ENCODE data around the gene ZNF382.
A peak's percentile ranks its signal among the peaks of the same experiment; 100 is the strongest.
"Not testable (repeated sequence)": the region's sequence is repeated elsewhere in the genome, so short reads cannot be mapped to it uniquely, and the experiment has no call there.

Gene ZNF382

GRCh38 chr19:36605101-36605876 lies at the start of gene ZNF382:
Gene ZNF382, plus strand, starts transcription at chr19:36605313. Its CDS starts 4,602 bp downstream, at chr19:36609915.
- no peak for DNase-seq

GRCh38 chr19:36564391-36564790 lies 40.7 kb upstream of the ZNF382 start:
- DNase-seq, result no peak

GRCh38 chr19:36572593-36573019 lies 32.5 kb upstream of the ZNF382 start:
- no peak for DNase-seq

GRCh38 chr19:36573020-36573894 lies 31.9 kb upstream of the ZNF382 start, which contains the start of gene ZNF529:
Gene ZNF529, minus strand, starts transcription at chr19:36573292. Its CDS starts 946 bp downstream, at chr19:36572346.
- peak; percentile 96 for DNase-seq

- peak; percentile 54 for DNase-seq
These were observed 31.0 kb upstream of the ZNF382 start for GRCh38 chr19:36573895-36574720.

GRCh38 chr19:36574741-36575140 lies 30.4 kb upstream of the ZNF382 start:
- DNase-seq, result no peak

- DNase-seq, result no peak
These were observed 27.7 kb upstream of the ZNF382 start for GRCh38 chr19:36577271-36577996.

- DNase-seq, result no peak
These were observed 25.9 kb upstream of the ZNF382 start for GRCh38 chr19:36579255-36579654.

- not testable (repeated sequence) for DNase-seq
These were observed 2.4 kb upstream of the ZNF382 start for GRCh38 chr19:36602681-36603080.

- DNase-seq, result no peak
These were observed 435 bp upstream of the ZNF382 start for GRCh38 chr19:36604656-36605100.

GRCh38 chr19:36605877-36606478 lies 865 bp downstream of the ZNF382 start:
- no peak for DNase-seq

- no peak for DNase-seq
These were observed 21.9 kb downstream of the ZNF382 start for GRCh38 chr19:36627057-36627456.

- DNase-seq, result no peak
These were observed 30.2 kb downstream of the ZNF382 start for GRCh38 chr19:36635342-36635741.

GRCh38 chr19:36638862-36639510 lies 33.9 kb downstream of the ZNF382 start:
- DNase-seq, result no peak

GRCh38 chr19:36646746-36647145 lies 41.6 kb downstream of the ZNF382 start:
- no peak for DNase-seq

- no peak for DNase-seq
These were observed 47.8 kb downstream of the ZNF382 start for GRCh38 chr19:36652958-36653357.

- DNase-seq, result no peak
These were observed 60.7 kb downstream of the ZNF382 start for GRCh38 chr19:36665832-36666231.

- DNase-seq, result no peak
These were observed 63.5 kb downstream of the ZNF382 start for GRCh38 chr19:36668646-36669045.

GRCh38 chr19:36672368-36672767 lies 67.3 kb downstream of the ZNF382 start:
- no peak for DNase-seq

GRCh38 chr19:36674201-36674600 lies 69.1 kb downstream of the ZNF382 start:
- no peak for DNase-seq

- DNase-seq, result no peak
These were observed 74.3 kb downstream of the ZNF382 start for GRCh38 chr19:36679455-36679854.

All from NCI-H69 (cell line).